Heart right ventricle (tissue), 16 donors: ENCODE results near the gene GATD1. TPM values are rescaled to one million over a fixed set of nuclear protein-coding genes. Genes with fewer than 3 reads are reported as not detected.

ENCODE experiments used
- ATAC-seq, 8 donors: fragments of 200-7000 bp; cut with Tn5 transposase; one replicate each; pipeline ENCODE4 v1.9.1; 2020; ENCODE audit warnings: mild to moderate bottlenecking in 8 of 8, moderate library complexity in 8 of 8, moderate number of reproducible peaks in 1 of 8
- DNase-seq, 2 donors: peaks; one replicate each; pipeline ENCODE4 v3.0.0-alpha.2; 2020
- H3K27ac ChIP-seq, 10 donors: fragments of 200-600 bp; sonication (generic) in 2 of 10; one replicate each; pipeline versions ENCODE4 v1.5.0 to v1.8.0; 2020 to 2022; ENCODE audit warnings: mild to moderate bottlenecking in 3 of 10
- H3K27me3 ChIP-seq, 7 donors: fragments of 200-600 bp; one replicate each; pipeline ENCODE4 v1.8.0; 2021 to 2022; ENCODE audit warnings: mild to moderate bottlenecking in 2 of 7
- H3K36me3 ChIP-seq, 9 donors: fragments of 200-600 bp; sonication (generic) in 1 of 9; one replicate each; pipeline versions ENCODE4 v1.5.0 to v1.8.0; 2020 to 2022; ENCODE audit warnings: mild to moderate bottlenecking in 2 of 9
- H3K4me1 ChIP-seq, 9 donors: fragments of 200-600 bp; sonication (generic) in 1 of 9; one replicate each; pipeline versions ENCODE4 v1.5.0 to v1.8.0; 2020 to 2022; ENCODE audit warnings: mild to moderate bottlenecking in 4 of 9
- H3K4me3 ChIP-seq, 10 donors: fragments of 200-600 bp; sonication (generic) in 2 of 10; one replicate each; pipeline versions ENCODE4 v1.5.0 to v1.8.0; 2020 to 2022; ENCODE audit warnings: mild to moderate bottlenecking in 7 of 10, moderate library complexity in 2 of 10
- H3K9me3 ChIP-seq, 11 donors: fragments of 200-600 bp in 10 of 11; sonication (generic) in 2 of 11; one replicate each; pipeline versions ENCODE4 v1.5.0 to v1.8.0; 2013 to 2022; ENCODE audit warnings: mild to moderate bottlenecking in 2 of 11, control low read depth in 1 of 11, moderate library complexity in 1 of 11
- CTCF ChIP-seq, 9 donors: fragments of 200-600 bp; sonication (generic) in 2 of 9; IDR thresholded peaks; one replicate each; pipeline versions ENCODE4 v1.5.0 to v1.8.0; 2021 to 2022; ENCODE audit warnings: antibody characterized with exemption in 9 of 9, mild to moderate bottlenecking in 5 of 9, moderate library complexity in 1 of 9
- WGBS, 2 donors: extraction: QIAGEN DNeasy Blood & Tissue Kit; methylation state at CpG; one replicate each; pipeline ENCODE4 v1.1.7; 2013; ENCODE audit warnings: inconsistent platforms in 1 of 2; 5-methylcytosine and 5-hydroxymethylcytosine counted together
- intact Hi-C, 10 donors: fragments of 100-400 bp; cut with DNase I; formaldehyde crosslinking; loops; one replicate each; pipeline versions ENCODE4 v1.11.1 to v1.14.2; 2022
- polyA plus RNA-seq, 2 donors: library from polyadenylated mRNA; stranded (reverse); fragments of 200-250 nt; gene quantifications; one replicate each; pipeline ENCODE4 v1.2.3, GENCODE V29; 2013
- total RNA-seq, 10 donors: library from RNA; stranded (reverse); fragmentation: NEBNext Ultra II Directional in 3 of 10; extraction: Animal tissue kit (Norgen Biotek cat#: 25700) in 3 of 10; gene quantifications; one replicate each; pipeline versions ENCODE4 v1.2.1 to v1.2.4, GENCODE V29; 2021 to 2023
- donor health status: Arrhythmogenic right ventricular cardiomyopathy.
- donor health status: ischemic (EF 13 %, LVEDD 7.1; RV severe dilation, severe dysfunction).
- donor health status: healthy with polysubstance abuse.
- donor health status: DM: no; HTN: yes; CAD: no.
- donor health status: DM: no; HTN: no; CAD: no.
- donor health status: ischemic (EF 25% LVEDD 6.9; RV normal size, moderate dysfunction).
- donor health status: ischemic (EF 25% LVEDD 5.7; RV mildly dilated, moderate dysfunction).
- donor health status: healthy.
- donor health status: DM: yes; HTN: yes; CAD: no.
- donor health status: Ischemic cardiomyopathy.
- donor health status: ischemic (EF 35%, LVEDD 5.7; RV mildly dilated, moderate dysfunction).
- donor health status: nonischemic (EF 11% LVEDD 7.7; RV severe dilation, severe dysfunction).
- donor health status: DM: yes; HTN: yes; CAD: no.
- donor health status: PGD.
- donor health status: ischemic (EF 29% LVEDD 5.4; RV normal size, mild dysfunction).
- donor health status: nonischemic (EF 23%, LVEDD 6.1; RV moderate dilation, normal function).

GATD1 gene
- total and polyA plus RNA-seq, 12 donors, result 15.0 to 32.4 (median 26.0) TPM

GRCh38 chr11:788953-789940 lies 12.0 kb upstream of the GATD1 start:
- peaks cover 0 to 31% (median 25%) of the 10 kb centered on the region in 7 donors for H3K27me3 ChIP-seq
- TF ChIP-seq CTCF (IDR thresholded peaks at IDR 0.05), result no peak
- intact Hi-C loops, result no loop called here
- ATAC-seq (no peak), DNase-seq (no peak)
- H3K27ac ChIP-seq, result no peak overlapping the region
- H3K36me3 ChIP-seq, result peaks cover 0 to 24% (median 0%) of the 10 kb centered on the region in 9 donors
- peaks cover 0 to 5% (median 0%) of the 10 kb centered on the region in 9 donors for H3K4me1 ChIP-seq
- 37 to 40% methylated on average over 27 to 31 of the region's 31 CpGs for WGBS, 2 donors
- H3K9me3 ChIP-seq, result no peaks in the 10 kb centered on the region
- peak overlapping the region in 3 of 10 donors; percentile 3 to 26 (median 5) for H3K4me3 ChIP-seq

DNA sequence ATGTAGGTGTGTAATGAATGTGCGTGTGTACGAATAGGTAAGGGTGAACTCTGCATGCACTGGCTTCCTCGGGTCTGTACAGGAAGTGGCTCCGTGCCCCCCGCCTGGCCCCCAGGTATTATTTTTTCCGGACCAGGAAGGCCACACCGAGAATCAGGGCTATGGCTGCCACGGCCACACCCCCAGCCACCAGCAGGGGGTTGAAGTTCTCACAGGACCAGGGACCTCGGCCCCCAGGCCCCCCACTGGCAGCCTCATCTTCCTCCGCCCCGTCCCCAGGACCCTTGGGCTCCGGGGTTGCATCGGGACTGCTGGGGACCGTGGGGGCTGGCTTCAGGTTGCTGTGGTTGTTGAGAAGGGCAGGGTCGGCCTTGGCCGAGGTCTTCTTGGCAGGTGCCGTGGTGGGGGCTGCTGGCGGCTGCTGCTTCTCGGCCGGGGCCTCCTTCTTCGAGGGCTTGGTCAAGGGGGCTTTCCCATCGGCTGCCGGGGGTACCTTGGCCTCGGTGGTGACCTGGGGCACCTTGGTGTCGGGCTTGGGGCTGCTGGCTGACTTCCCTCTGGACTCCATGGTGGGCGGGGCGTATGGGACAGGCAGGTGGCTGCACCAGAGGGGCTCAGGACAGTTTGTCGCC lies 10.8 kb upstream of the GATD1 start:
- H3K9me3 ChIP-seq, result no peaks in the 10 kb centered on the region
- H3K4me1 ChIP-seq, result peaks cover 0 to 14% (median 9%) of the 10 kb centered on the region in 9 donors
- 71 to 81% methylated on average over 28 of the region's 28 CpGs for WGBS, 2 donors
- DNase-seq (no peak), ATAC-seq (no peak)
- peaks cover 0 to 16% (median 0%) of the 10 kb centered on the region in 9 donors for H3K36me3 ChIP-seq
- no peak overlapping the region for H3K4me3 ChIP-seq
- intact Hi-C loops, result no loop called here
- H3K27ac ChIP-seq, result no peak overlapping the region
- H3K27me3 ChIP-seq, result peaks cover 0 to 31% (median 25%) of the 10 kb centered on the region in 7 donors
- no peak for TF ChIP-seq CTCF (IDR thresholded peaks at IDR 0.05)

DNA sequence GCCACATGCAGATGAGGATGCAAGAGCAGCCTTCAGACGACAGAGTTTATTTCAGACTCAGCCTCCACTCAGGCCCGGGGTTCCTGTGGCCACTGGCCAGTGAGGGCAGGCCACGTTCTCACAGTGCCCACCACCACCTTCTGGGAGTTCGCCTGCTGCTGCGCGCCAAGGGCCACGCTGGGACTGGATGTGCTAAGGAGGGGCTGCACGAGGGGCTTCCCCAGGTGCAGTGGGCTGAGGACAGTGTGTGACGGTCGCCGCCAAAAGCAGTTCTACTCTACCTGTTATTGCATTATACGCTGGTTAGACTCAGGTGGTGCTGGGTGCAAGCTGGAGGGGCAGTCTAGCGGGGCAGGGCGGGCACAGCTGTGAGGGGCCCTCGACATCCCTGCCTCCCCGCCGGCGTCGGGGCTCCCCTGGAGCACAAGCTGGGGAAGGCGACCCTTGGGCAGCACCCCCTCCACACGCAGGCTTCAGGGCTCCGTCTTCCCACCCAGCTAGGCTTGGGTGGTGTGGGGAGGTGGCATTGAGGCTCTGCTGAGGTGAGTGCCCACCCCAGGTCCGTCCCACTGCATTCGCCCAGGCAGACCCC lies 9.9 kb upstream of the GATD1 start:
- H3K36me3 ChIP-seq, result peaks cover 0 to 12% (median 0%) of the 10 kb centered on the region in 9 donors
- H3K4me1 ChIP-seq, result peaks cover 0 to 18% (median 9%) of the 10 kb centered on the region in 9 donors
- peaks cover 0 to 31% (median 25%) of the 10 kb centered on the region in 7 donors for H3K27me3 ChIP-seq
- no peak for TF ChIP-seq CTCF (IDR thresholded peaks at IDR 0.05)
- no peak overlapping the region for H3K4me3 ChIP-seq
- 90 to 92% methylated on average over 24 of the region's 24 CpGs for WGBS, 2 donors
- intact Hi-C loops, result no loop called here
- ATAC-seq (no peak), DNase-seq (no peak)
- H3K9me3 ChIP-seq, result no peaks in the 10 kb centered on the region
- no peak overlapping the region for H3K27ac ChIP-seq
